GM12875 (cell line): ENCODE measurements around the gene MAST4.
"Not testable (repeated sequence)": the region's sequence is repeated elsewhere in the genome, so short reads cannot be mapped to it uniquely, and the experiment has no call there.

Source experiments
- H3K4me3 ChIP-seq: one replicate; pipeline ENCODE4 v1.5.1; 2011; ENCODE audit warnings: low read depth, low read length, control low read depth
- CTCF ChIP-seq: IDR thresholded peaks from 2 replicates; pipeline ENCODE4 v1.5.1; 2011; ENCODE audit warnings: low read depth, mild to moderate bottlenecking, control low read depth, inconsistent platforms, low read length, moderate library complexity, borderline replicate concordance; ENCODE audit not compliant: insufficient read depth

The MAST4 gene

DNA sequence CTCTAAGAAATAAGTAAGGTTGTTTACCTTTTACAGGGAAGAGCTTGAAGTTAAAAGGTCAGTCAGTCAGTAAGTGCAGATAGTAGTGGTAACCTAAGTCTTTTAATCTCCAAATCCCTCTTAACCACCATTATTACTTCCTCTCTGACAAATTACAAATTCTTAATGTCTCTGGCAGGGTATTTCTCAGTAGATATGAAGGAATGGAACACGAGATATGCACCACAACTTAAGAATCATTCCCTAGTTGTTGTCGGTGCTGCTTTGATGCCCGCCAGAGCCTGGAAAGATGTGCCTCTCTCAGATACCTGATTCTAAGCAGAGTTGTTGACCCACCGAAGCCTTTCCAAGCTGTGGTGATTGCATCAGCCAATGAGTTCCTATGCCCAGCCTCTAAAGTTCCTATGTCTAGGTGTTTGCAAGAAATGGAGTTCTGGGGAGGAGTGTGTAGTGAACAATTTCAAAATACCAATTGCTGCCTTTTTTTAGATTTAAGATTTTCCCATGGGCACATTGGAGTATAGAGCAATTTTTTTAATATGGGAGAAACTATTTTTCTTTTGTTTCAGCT is 521.9 kb downstream of the MAST4 start:
- H3K4me3 ChIP-seq, result no peak overlapping the region
- TF ChIP-seq CTCF, result no peak

GRCh38 chr5:67119010-67119409 is 522.8 kb downstream of the MAST4 start:
- no peak overlapping the region for H3K4me3 ChIP-seq
- TF ChIP-seq CTCF, result no peak

GRCh38 chr5:67120032-67120431 is 523.8 kb downstream of the MAST4 start:
- no peak overlapping the region for H3K4me3 ChIP-seq
- no peak for TF ChIP-seq CTCF

GRCh38 chr5:67123819-67124218 is 527.6 kb downstream of the MAST4 start:
- TF ChIP-seq CTCF, result no peak

GRCh38 chr5:67124556-67124955 is 528.4 kb downstream of the MAST4 start:
- no peak for TF ChIP-seq CTCF
- H3K4me3 ChIP-seq, result no peak overlapping the region

More at GRCh38 chr5:67123819-67124218, 527.6 kb downstream of the MAST4 start:
- no peak overlapping the region for H3K4me3 ChIP-seq

DNA sequence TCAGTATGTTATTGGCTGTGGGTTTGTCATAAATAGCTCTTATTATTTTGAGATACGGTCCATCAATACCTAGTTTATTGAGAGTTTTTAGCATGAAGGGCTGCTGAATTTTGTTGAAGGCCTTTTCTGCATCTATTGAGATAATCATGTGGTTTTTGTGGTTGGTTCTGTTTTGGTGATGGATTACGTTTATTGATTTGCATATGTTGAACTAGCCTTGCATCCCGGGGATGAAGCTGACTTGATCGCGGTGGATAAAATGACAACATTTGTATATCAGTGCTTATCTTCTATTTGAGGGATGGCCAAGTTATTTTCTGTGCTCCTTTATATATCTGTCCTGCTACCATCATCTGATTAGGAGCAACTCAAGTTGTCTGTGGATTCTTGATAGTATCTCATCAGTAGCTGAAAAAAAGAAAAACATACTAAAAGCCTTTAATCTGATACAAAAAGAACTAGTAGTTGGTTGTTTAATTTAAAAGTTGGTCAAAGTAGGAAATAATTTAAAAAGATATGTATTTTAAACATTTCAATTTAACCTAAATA is 531.2 kb downstream of the MAST4 start:
- H3K4me3 ChIP-seq, result not testable (repeated sequence)

GRCh38 chr5:67129768-67130167 is 533.6 kb downstream of the MAST4 start:
- TF ChIP-seq CTCF, result no peak
- no peak overlapping the region for H3K4me3 ChIP-seq
